ENCODE results near the gene DNAJB1. TPM values are rescaled to one million over a fixed set of nuclear protein-coding genes. Genes with fewer than 3 reads are reported as not detected.

The DNAJB1 gene
- total RNA-seq, 1 experiment from 2014 or later = 79.5 TPM

DNA sequence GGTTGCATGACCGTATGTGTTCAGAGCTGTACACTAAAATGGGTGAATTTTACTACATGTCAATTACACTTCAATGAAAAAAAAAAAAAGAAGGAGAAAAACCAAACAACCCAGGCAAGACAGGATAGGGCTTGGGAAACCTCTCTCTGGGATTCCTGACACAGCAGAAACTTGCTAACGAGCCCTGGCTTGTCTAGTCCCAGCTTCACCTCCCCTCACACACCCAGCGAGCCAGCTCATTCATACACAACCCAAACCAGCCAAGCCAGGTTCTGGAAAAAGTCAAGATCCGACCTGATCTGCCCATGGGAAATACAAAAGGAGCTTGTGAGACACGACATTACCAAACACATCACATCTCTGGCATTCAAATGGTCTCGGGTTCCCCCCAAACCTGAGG lies 7.5 kb upstream of the DNAJB1 start:
- BruUV-seq (replicated peaks) = no TSS peak
- Mint-ChIP-seq H3K4me1 (ENCODE audit: low read depth, unreplicated experiment) (peaks cover 6% of the 10 kb centered on the region), H3K36me3 (ENCODE audit: insufficient read depth, unreplicated experiment) (peaks cover 17% of the 10 kb centered on the region), H3K27ac (ENCODE audit: unreplicated experiment) (peak overlapping the region; percentile 64), H3K27me3 (ENCODE audit: insufficient read depth, unreplicated experiment) (no peaks in the 10 kb centered on the region), H3K9me3 (ENCODE audit: unreplicated experiment) (no peaks in the 10 kb centered on the region), H3K4me3 (ENCODE audit: unreplicated experiment) (no peak overlapping the region)
- DNase-seq = no peak
- intact Hi-C loops (cut with micrococcal nuclease; ENCODE audit: unreplicated experiment) = no loop called here
- POLR2A ChIA-PET = interaction anchor here (0.6 kb wide), 2 partner anchors 29 to 158 kb away, joined by 3 to 4 read pairs; no protein-coding TSS in a partner anchor
- H3K27me3 ChIP-seq (replicated peaks; ENCODE audit: control insufficient read depth, insufficient read depth, low read length) = no peaks in the 10 kb centered on the region
- no peak overlapping the region for H3K4me3 ChIP-seq (ENCODE audit: low read depth, low read length)
- CTCF ChIA-PET = no interaction called here
- peaks cover 1% of the 10 kb centered on the region; the same call in 1 of the 2 replicates for H3K4me1 ChIP-seq
- H3K9me3 ChIP-seq = no peaks in the 10 kb centered on the region
- TF ChIP-seq CTCF (IDR thresholded peaks at IDR 0.05; ENCODE audit: insufficient read depth in 1 of 2, low read depth in 1 of 2, low read length in 1 of 2, severe bottlenecking in 1 of 2, unreplicated experiment in 1 of 2) = no peak
- no peaks in the 10 kb centered on the region for H3K36me3 ChIP-seq (ENCODE audit: control insufficient read depth, insufficient read depth, low read length)

GRCh38 chr19:14520543-14520942 lies 2.3 kb upstream of the DNAJB1 start:
- POLR2A ChIA-PET = no interaction called here
- Histone ChIP-seq H3K4me3 (ENCODE audit: low read depth, low read length) (no peak overlapping the region), H3K36me3 (ENCODE audit: control insufficient read depth, insufficient read depth, low read length) (peaks cover 2% of the 10 kb centered on the region), H3K4me1 (peaks cover 20% of the 10 kb centered on the region), H3K9me3 (no peaks in the 10 kb centered on the region), H3K27me3 (replicated peaks; ENCODE audit: control insufficient read depth, insufficient read depth, low read length) (no peaks in the 10 kb centered on the region)
- H3K4me1 Mint-ChIP-seq (ENCODE audit: low read depth, unreplicated experiment) = peaks cover 12% of the 10 kb centered on the region
- no peak overlapping the region for H3K4me3 Mint-ChIP-seq (ENCODE audit: unreplicated experiment)
- no peaks in the 10 kb centered on the region for H3K27me3 Mint-ChIP-seq (ENCODE audit: insufficient read depth, unreplicated experiment)
- CTCF ChIA-PET = no interaction called here
- DNase-seq = no peak
- H3K9me3 Mint-ChIP-seq (ENCODE audit: unreplicated experiment) = no peaks in the 10 kb centered on the region
- no peak for TF ChIP-seq CTCF (IDR thresholded peaks at IDR 0.05; ENCODE audit: insufficient read depth in 1 of 2, low read depth in 1 of 2, low read length in 1 of 2, severe bottlenecking in 1 of 2, unreplicated experiment in 1 of 2)
- H3K36me3 Mint-ChIP-seq (ENCODE audit: insufficient read depth, unreplicated experiment) = peaks cover 35% of the 10 kb centered on the region
- no TSS peak for BruUV-seq (replicated peaks)
- no peak overlapping the region for H3K27ac Mint-ChIP-seq (ENCODE audit: unreplicated experiment)
- intact Hi-C loops (cut with micrococcal nuclease; ENCODE audit: unreplicated experiment) = no loop called here

GRCh38 chr19:14519860-14520407 lies 1.7 kb upstream of the DNAJB1 start:
- Histone ChIP-seq H3K36me3 (ENCODE audit: control insufficient read depth, insufficient read depth, low read length) (peaks cover 2% of the 10 kb centered on the region), H3K4me3 (ENCODE audit: low read depth, low read length) (no peak overlapping the region), H3K4me1 (peaks cover 20% of the 10 kb centered on the region), H3K9me3 (no peaks in the 10 kb centered on the region), H3K27me3 (replicated peaks; ENCODE audit: control insufficient read depth, insufficient read depth, low read length) (no peaks in the 10 kb centered on the region)
- CTCF ChIA-PET = no interaction called here
- intact Hi-C loops (cut with micrococcal nuclease; ENCODE audit: unreplicated experiment) = loop anchor here (2.0 kb wide), 1 partner anchor 17 kb away; no protein-coding TSS in a partner anchor
- peak overlapping the region; percentile 37 for H3K4me3 Mint-ChIP-seq (ENCODE audit: unreplicated experiment)
- H3K9me3 Mint-ChIP-seq (ENCODE audit: unreplicated experiment) = no peaks in the 10 kb centered on the region
- POLR2A ChIA-PET = no interaction called here
- peaks cover 12% of the 10 kb centered on the region for H3K4me1 Mint-ChIP-seq (ENCODE audit: low read depth, unreplicated experiment)
- no peak overlapping the region for H3K27ac Mint-ChIP-seq (ENCODE audit: unreplicated experiment)
- H3K27me3 Mint-ChIP-seq (ENCODE audit: insufficient read depth, unreplicated experiment) = no peaks in the 10 kb centered on the region
- TF ChIP-seq CTCF (IDR thresholded peaks at IDR 0.05; ENCODE audit: insufficient read depth in 1 of 2, low read depth in 1 of 2, low read length in 1 of 2, severe bottlenecking in 1 of 2, unreplicated experiment in 1 of 2) = no peak
- no TSS peak for BruUV-seq (replicated peaks)
- DNase-seq = no peak
- peaks cover 41% of the 10 kb centered on the region for H3K36me3 Mint-ChIP-seq (ENCODE audit: insufficient read depth, unreplicated experiment)
